Measurements from ENCODE around the gene LRRK1. TPM values are rescaled to one million over a fixed set of nuclear protein-coding genes. Genes with fewer than 3 reads are reported as not detected.

The LRRK1 gene
- total RNA-seq, 1 donor from 2014 or later: 105 TPM

DNA sequence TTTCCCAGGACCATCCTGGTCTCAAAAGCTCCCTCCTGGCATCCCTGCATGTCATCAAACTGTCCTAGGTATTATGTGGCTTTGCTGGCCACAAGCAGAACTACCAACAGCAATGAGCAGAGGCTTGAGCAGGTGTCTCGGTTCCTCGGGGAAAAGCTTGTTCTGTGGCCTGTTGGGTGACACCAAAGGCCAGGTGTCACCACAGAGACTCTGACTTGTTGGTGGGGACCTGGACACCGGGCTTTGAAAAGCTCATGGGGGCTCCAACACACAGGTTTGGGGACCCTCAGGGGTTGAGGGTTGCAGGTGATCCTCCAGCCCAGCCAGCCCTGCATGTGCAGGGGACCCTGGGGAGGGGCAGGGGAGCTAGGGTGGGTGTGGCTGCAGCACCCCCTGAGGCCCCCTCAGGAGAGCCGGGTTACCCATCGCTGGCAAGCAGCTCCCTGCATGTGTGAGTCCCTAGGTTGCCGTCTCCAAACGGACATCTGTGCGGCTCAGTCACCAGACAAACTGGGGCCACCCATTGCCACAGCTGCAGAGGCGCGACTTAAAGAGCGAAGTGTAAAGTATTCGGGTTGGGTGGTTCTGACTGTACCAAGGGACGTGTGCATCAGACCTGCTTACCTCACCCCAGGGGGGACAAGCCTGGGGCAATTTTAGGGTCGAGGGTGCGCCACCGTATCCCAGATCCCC lies 192.6 kb downstream of the LRRK1 start:
- TF ChIP-seq, protein P1, sequence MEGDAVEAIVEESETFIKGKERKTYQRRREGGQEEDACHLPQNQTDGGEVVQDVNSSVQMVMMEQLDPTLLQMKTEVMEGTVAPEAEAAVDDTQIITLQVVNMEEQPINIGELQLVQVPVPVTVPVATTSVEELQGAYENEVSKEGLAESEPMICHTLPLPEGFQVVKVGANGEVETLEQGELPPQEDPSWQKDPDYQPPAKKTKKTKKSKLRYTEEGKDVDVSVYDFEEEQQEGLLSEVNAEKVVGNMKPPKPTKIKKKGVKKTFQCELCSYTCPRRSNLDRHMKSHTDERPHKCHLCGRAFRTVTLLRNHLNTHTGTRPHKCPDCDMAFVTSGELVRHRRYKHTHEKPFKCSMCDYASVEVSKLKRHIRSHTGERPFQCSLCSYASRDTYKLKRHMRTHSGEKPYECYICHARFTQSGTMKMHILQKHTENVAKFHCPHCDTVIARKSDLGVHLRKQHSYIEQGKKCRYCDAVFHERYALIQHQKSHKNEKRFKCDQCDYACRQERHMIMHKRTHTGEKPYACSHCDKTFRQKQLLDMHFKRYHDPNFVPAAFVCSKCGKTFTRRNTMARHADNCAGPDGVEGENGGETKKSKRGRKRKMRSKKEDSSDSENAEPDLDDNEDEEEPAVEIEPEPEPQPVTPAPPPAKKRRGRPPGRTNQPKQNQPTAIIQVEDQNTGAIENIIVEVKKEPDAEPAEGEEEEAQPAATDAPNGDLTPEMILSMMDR (IDR thresholded peaks at IDR 0.05): no peak
- Histone ChIP-seq H3K27me3 (no peaks in the 10 kb centered on the region), H3K4me3 (no peak overlapping the region), H3K4me1 (peaks cover 0 to 3% of the 10 kb centered on the region in 2 donors), H3K9me3 (no peaks in the 10 kb centered on the region), H3K27ac (no peak overlapping the region), H3K36me3 (no peaks in the 10 kb centered on the region)
- DNase-seq (ENCODE audit: low spot score in 2 of 2): no peak
- intact Hi-C loops (cut with DNase I): loop anchor here (10.0 kb wide), 1 partner anchor 57 kb away; no protein-coding TSS in a partner anchor

DNA sequence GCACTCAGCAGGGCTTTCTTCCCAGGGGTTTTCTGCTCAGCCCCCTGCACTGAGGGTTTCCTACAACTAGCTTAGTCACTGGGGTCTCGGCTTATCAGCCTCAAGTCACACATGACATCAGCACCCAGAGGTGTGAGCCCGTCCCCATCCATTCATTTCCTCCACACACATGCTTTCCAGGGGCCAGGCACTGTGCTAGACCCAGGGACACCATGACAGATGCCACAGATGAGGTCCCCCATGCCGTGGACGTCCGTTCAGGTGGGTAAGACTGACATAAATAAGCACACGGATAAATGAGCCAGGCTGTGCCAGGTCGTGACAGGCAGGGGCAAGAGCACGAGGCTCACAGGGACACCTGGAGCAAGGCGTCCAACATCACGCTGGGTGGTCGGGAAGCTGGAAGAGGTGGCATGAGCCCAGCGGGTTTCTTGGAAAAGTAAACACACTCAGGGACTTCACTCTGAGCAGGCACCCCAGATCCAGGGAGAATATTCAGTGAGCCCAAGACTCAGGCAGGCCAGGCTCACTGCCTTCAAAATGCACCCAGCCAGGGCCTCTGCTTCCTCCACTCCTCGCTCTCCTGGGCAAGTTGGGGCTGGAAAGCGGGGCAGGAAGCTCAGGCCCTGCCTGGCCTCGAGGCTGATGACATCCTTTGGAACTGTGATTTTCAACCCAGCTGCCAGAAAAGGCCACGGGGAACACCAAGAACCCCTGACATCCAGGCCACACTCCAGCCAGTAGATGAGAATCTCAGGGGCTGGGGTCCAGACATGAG lies 193.4 kb downstream of the LRRK1 start:
- H3K36me3 ChIP-seq: no peaks in the 10 kb centered on the region
- H3K4me1 ChIP-seq: peaks cover 0 to 3% of the 10 kb centered on the region in 2 donors
- no peak overlapping the region for H3K4me3 ChIP-seq
- no peak for DNase-seq (ENCODE audit: low spot score in 2 of 2)
- H3K27me3 ChIP-seq: no peaks in the 10 kb centered on the region
- intact Hi-C loops (cut with DNase I): loop anchor here (10.0 kb wide), 1 partner anchor 58 kb away; no protein-coding TSS in a partner anchor
- no peaks in the 10 kb centered on the region for H3K9me3 ChIP-seq
- TF ChIP-seq, protein P1 (IDR thresholded peaks at IDR 0.05): no peak
- no peak overlapping the region for H3K27ac ChIP-seq

DNA sequence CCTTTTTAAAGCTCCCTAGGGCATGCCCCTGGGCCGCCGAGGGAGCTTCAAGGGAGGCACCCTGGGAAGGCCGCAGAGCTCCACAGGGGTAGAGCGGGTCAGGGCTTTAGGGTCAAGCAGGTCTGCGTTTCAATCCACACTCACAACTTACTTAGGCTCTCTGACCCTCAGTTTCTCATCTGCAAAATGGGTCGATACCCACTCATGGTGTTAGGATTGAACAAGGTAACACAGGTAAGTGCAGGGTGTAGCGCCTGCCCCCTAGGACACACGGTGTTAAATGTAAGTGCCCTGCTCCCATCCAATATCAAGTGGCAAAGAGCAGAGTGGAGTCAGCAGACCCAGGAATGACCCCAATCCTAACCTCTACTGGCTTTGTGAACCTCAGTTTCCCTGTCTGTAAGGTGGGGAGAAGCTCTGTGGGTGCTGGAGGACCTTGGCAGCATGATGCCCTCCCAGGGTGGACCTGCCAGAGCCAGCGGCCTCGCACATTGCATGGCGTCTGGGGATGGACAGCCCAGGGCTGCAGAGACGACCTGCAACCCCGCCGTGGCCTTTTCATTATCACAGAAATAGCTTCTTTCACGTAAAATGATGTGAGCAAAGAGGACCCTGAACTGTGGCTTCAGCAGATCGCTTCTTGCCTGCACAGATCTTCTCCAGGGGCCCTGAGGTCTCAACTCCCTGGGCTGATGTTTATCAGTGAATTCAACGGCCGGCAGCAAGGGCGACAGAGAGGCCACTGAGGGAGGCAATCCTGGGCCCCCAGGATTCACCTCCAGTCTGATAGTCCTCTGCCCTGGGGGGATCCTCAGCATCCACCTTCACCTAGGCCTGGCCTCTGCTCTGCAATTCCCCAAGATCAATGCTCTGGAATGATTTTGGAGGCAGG lies 194.2 kb downstream of the LRRK1 start:
- H3K36me3 ChIP-seq: no peaks in the 10 kb centered on the region
- no peaks in the 10 kb centered on the region for H3K9me3 ChIP-seq
- no peak for DNase-seq (ENCODE audit: low spot score in 2 of 2)
- TF ChIP-seq, protein P1 (IDR thresholded peaks at IDR 0.05): no peak
- intact Hi-C loops (cut with DNase I): loop anchor here (10.0 kb wide), 1 partner anchor 59 kb away; no protein-coding TSS in a partner anchor
- peaks cover 0 to 3% of the 10 kb centered on the region in 2 donors for H3K4me1 ChIP-seq
- H3K4me3 ChIP-seq: no peak overlapping the region
- H3K27ac ChIP-seq: no peak overlapping the region
- no peaks in the 10 kb centered on the region for H3K27me3 ChIP-seq

DNA sequence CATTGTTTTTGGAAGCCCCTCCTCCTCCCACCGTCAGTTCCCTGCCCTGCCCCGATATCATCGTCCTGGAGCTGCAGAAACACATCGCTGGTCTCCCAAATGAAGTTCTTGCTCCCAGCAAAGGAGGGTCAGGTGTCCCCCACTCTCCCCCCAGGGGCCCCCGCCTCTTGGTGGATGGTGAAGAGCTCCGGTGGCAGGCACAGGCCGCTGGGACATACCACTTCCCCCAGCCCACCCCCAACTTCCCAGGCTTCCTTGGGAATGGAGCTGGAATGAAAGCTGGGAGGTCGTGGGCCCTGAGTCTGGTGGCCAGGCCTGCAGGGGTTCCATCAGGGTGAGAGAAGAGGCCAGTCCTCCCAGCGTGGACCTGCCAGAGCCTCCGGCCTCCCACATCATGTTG lies 195.0 kb downstream of the LRRK1 start:
- intact Hi-C loops (cut with DNase I): loop anchor here (10.0 kb wide), 1 partner anchor 59 kb away; no protein-coding TSS in a partner anchor
- Histone ChIP-seq H3K9me3 (no peaks in the 10 kb centered on the region), H3K4me3 (no peak overlapping the region), H3K4me1 (peaks cover 0 to 3% of the 10 kb centered on the region in 2 donors), H3K36me3 (no peaks in the 10 kb centered on the region), H3K27me3 (no peaks in the 10 kb centered on the region), H3K27ac (no peak overlapping the region)
- TF ChIP-seq, protein P1 (IDR thresholded peaks at IDR 0.05): no peak
- DNase-seq (ENCODE audit: low spot score in 2 of 2): no peak

DNA sequence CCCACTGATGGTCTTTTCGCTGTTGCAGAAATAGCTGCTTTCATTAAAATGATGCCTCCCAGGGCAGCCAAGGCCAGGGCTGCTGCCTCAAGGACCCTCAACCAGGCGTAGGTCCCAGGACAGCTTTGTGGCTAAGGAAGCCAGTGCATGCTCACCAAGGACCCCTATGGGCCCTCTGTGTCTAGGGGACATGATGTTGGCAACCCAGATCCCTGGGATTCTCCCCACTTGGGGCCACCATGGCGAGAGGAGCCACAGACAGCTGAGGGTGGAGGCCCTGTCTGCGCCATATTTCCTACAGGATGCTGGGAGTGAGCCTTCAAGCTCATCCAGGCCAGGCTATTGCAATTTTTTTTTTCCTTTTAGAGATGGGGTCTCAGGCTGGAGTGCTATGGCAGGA lies 195.5 kb downstream of the LRRK1 start:
- intact Hi-C loops (cut with DNase I): loop anchor here (10.0 kb wide), 1 partner anchor 60 kb away; no protein-coding TSS in a partner anchor
- DNase-seq (ENCODE audit: low spot score in 2 of 2): no peak
- no peaks in the 10 kb centered on the region for H3K27me3 ChIP-seq
- H3K9me3 ChIP-seq: no peaks in the 10 kb centered on the region
- no peak overlapping the region for H3K27ac ChIP-seq
- no peaks in the 10 kb centered on the region for H3K36me3 ChIP-seq
- H3K4me3 ChIP-seq: no peak overlapping the region
- TF ChIP-seq, protein P1 (IDR thresholded peaks at IDR 0.05): no peak
- H3K4me1 ChIP-seq: peaks cover 0 to 3% of the 10 kb centered on the region in 2 donors
